Upper lobe of left lung (tissue), 4 donors: ENCODE results near the gene PTK6.

Source experiments
- CTCF ChIP-seq, 6 experiments: fragments of 450-650 bp in 4 of 6; fragments of 200-600 bp in 2 of 6; sonication (generic) in 2 of 6; IDR thresholded peaks; one replicate each; pipeline ENCODE4 v1.5.1; 2016 to 2019; ENCODE audit warnings: antibody characterized with exemption in 6 of 6
- POLR2A ChIP-seq, 4 donors: fragments of 450-650 bp; IDR thresholded peaks; one replicate each; pipeline ENCODE4 v1.5.1; 2016 to 2017; ENCODE audit warnings: antibody characterized with exemption in 4 of 4, mild to moderate bottlenecking in 2 of 4
- POLR2AphosphoS5 ChIP-seq, 2 donors: sonication (generic); formaldehyde crosslinking; IDR thresholded peaks; one replicate each; pipeline ENCODE4 v1.5.1; 2017; ENCODE audit warnings: antibody characterized with exemption in 2 of 2

- no peak for TF ChIP-seq CTCF (IDR thresholded peaks at IDR 0.05)
- no peak for TF ChIP-seq POLR2A (IDR thresholded peaks at IDR 0.05)
- no peak for TF ChIP-seq POLR2AphosphoS5 (IDR thresholded peaks at IDR 0.05)
These were observed 12.0 kb downstream of the PTK6 start for GRCh38 chr20:63525185-63525584.
